Activated naive CD4-positive, alpha-beta T cell treated with anti-CD3 and anti-CD28 coated beads, Interleukin-2, amount 50 U/mL, for 72 hours (primary cell): ENCODE measurements around the gene AATK. TPM values are rescaled to one million over a fixed set of nuclear protein-coding genes. Genes with fewer than 3 reads are reported as not detected.
A peak's percentile ranks its signal among the peaks of the same experiment; 100 is the strongest.
"Not testable (repeated sequence)": the region's sequence is repeated elsewhere in the genome, so short reads cannot be mapped to it uniquely, and the experiment has no call there.

Experiments
- ATAC-seq, 2 donors: fragments of 150-1000 bp; cut with Tn5 transposase; 2 replicates each; pipeline ENCODE4 v1.10.0; 2021; ENCODE audit warnings: mild to moderate bottlenecking in 2 of 2, moderate library complexity in 2 of 2
- DNase-seq, 2 donors: peaks; one replicate each; pipeline ENCODE4 v3.0.0; 2021 to 2022; ENCODE audit warnings: low spot score in 2 of 2
- H3K27ac Mint-ChIP-seq, 2 donors: one replicate each; pipeline ENCODE4 v1.8.0; 2022; ENCODE audit warnings: mild to moderate bottlenecking in 2 of 2, mixed read lengths in 2 of 2
- H3K36me3 Mint-ChIP-seq, 2 donors: one replicate each; pipeline ENCODE4 v1.8.0; 2022; ENCODE audit warnings: mixed read lengths in 2 of 2
- H3K9me3 Mint-ChIP-seq, 2 donors: one replicate each; pipeline ENCODE4 v1.8.0; 2022; ENCODE audit warnings: mixed read lengths in 2 of 2
- total RNA-seq, 2 donors: library from RNA; stranded (reverse); gene quantifications; one replicate each; pipeline ENCODE4 v1.2.3, GENCODE V29; 2022

The AATK gene
- total RNA-seq, 2 donors from 2014 or later, result 0.30 to 0.72 TPM

DNA sequence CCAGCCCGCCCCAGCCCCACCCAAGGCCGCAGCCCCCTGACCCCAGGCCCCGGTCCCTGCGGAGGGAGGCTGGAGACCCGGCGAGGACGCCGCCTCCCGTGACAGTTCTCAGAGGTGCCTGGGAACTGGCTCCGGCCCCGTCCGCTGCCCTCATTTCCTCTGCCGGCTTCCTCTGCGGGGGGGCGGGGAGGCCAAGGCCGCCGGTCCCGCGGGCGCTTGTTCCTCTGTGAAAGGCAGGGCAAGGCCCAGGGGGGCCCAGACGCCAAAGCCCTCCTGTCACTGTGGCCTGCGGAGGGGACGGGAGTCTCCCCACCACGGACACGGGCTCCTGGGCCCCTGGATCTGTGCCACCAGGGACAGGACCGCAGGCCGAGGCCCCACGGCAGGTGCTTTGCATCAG lies 5.7 kb downstream of the AATK start:
- Mint-ChIP-seq H3K36me3 (no peaks in the 10 kb centered on the region), H3K27ac (no peak overlapping the region), H3K9me3 (no peaks in the 10 kb centered on the region)
- ATAC-seq (peak in 1 of 2 donors; percentile 27), DNase-seq (no peak)

DNA sequence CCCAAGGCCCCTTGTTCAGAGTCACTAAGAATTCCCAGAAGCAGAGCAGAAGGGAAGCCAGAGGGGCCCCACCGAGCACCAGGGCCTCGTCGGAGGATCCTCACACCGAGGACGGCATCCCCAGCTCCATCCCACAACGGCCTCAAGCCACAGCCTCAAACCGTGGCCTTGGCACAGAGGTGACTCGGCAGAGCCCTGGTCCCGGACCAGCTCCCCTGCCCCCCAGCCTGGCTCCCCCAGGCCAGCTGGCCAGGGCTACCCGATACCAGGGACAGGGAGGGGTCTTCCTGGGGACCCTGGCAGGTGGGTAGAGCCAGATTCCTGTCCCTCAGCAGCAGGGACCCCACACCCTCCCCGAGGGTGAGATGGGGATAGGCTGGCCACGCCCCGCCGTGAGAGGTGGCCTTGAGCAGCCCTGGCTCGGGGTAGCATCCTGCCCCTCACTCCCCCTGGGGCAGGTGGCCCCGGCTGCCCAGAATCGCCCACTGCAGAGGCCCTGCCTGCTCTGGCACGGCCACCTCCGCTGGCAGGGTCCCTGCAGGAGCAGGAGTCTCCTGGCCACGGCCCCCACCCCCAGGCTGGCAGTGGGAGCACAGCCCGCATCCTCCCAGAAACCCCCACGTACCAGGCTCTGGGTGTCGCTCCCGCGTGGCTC lies 6.3 kb downstream of the AATK start:
- Mint-ChIP-seq H3K9me3 (no peaks in the 10 kb centered on the region), H3K27ac (no peak overlapping the region), H3K36me3 (no peaks in the 10 kb centered on the region)
- DNase-seq (no peak), ATAC-seq (peak in 1 of 2 donors; percentile 24)

GRCh38 chr17:81158688-81159590 lies 7.1 kb downstream of the AATK start:
- DNase-seq (no peak), ATAC-seq (no peak)
- H3K27ac Mint-ChIP-seq, result no peak overlapping the region
- no peaks in the 10 kb centered on the region for H3K9me3 Mint-ChIP-seq
- no peaks in the 10 kb centered on the region for H3K36me3 Mint-ChIP-seq

DNA sequence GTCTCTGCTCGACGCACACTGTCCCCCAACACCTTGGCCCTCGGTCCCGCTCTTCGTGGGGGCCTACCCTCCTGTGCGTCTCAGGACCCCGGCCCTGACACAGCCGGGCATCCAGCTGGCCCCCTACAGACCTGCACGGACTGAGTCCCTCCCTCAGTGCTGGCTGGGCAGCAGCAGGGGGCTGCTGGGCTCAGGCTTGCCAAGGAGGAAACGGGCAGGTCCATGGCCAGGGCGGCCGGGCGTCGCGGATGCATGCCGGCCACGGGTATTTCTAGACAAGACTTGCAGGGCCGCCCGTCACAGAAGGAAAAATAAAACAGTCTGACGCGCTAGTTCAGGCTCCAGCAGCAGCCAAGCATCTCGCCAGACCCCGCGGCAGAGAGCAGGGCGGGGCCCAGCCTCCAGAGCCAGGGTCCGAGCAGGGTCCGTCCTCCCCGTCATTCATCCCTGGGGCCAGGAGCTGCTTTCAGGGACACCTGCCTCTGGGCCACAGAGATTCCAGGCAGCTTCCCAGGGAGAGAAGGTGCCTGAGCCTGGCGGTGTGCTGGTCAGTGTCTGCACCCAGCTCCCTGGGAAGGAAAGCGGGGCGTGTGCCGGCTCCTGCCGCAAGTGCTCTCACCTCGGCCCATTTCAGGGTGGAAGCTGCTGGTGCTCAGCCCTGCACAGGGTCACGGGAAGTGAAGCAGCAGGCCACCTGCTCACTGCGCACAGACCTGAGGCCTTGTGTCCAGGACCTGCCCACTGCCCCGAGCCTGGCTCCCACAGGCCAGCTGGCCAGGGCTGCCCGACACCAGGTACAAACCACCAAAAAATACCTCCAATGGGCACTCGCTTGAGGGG lies 8.0 kb downstream of the AATK start:
- Mint-ChIP-seq H3K27ac (no peak overlapping the region), H3K36me3 (no peaks in the 10 kb centered on the region), H3K9me3 (no peaks in the 10 kb centered on the region)
- no peak for DNase-seq
- ATAC-seq, result no peak

DNA sequence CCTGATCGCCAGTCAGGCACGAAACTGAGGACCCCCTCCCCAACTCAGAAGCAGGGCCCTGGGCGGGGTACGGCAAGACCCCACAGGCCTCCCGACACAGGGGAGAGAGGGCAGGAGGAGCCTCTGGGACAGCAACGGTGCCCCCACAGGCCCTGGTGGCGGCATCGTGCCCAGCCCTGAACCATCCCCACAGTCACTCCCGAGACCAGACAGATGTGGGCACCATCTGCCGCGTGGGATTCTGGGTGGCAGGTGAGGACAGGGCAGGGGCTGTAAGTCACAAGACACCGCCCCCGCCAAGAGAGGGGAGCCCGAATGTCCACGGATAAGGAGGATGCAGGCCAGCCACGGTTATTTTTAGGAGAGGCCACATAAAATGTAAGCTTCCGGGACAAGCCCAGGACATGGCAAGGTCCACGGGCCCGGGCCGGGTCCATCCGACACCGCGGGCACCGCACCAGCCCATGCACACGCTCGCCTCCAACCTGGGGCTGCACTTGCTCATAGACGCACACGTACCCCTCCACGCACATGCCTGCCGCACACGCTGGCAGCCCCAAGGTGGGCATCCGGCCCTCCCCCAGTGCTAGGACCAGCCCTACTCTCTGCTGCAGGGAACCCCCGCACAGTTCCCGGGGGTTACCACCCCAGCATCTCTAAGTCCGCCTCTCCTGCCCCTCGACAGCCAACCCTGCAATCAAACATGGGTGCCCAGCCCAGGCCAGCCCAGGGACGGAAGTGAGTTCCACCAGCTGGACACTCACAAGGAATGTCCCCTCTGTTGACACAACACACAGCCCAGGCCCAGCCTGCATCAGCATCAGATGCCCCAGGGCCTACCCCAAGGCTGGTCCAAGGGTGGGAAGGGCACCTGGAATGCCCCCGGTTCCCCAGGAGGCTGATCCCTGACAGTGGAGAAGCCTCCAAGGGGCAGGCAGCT lies 8.9 kb downstream of the AATK start:
- Mint-ChIP-seq H3K36me3 (no peaks in the 10 kb centered on the region), H3K27ac (no peak overlapping the region), H3K9me3 (no peaks in the 10 kb centered on the region)
- ATAC-seq (no peak), DNase-seq (no peak)

- DNase-seq (no peak), ATAC-seq (no peak)
- Mint-ChIP-seq H3K27ac (no peak overlapping the region), H3K36me3 (no peaks in the 10 kb centered on the region), H3K9me3 (no peaks in the 10 kb centered on the region)
Measured at GRCh38 chr17:81154961-81155360, 11.1 kb downstream of the AATK start.

- not testable (repeated sequence) for H3K9me3 Mint-ChIP-seq, H3K27ac Mint-ChIP-seq, ATAC-seq, DNase-seq, H3K36me3 Mint-ChIP-seq
Measured at GRCh38 chr17:81154016-81154415, 12.0 kb downstream of the AATK start.

GRCh38 chr17:81153340-81153803 lies 12.6 kb downstream of the AATK start:
- no peak overlapping the region for H3K27ac Mint-ChIP-seq
- no peaks in the 10 kb centered on the region for H3K9me3 Mint-ChIP-seq
- no peaks in the 10 kb centered on the region for H3K36me3 Mint-ChIP-seq
- no peak for DNase-seq
- no peak for ATAC-seq

DNA sequence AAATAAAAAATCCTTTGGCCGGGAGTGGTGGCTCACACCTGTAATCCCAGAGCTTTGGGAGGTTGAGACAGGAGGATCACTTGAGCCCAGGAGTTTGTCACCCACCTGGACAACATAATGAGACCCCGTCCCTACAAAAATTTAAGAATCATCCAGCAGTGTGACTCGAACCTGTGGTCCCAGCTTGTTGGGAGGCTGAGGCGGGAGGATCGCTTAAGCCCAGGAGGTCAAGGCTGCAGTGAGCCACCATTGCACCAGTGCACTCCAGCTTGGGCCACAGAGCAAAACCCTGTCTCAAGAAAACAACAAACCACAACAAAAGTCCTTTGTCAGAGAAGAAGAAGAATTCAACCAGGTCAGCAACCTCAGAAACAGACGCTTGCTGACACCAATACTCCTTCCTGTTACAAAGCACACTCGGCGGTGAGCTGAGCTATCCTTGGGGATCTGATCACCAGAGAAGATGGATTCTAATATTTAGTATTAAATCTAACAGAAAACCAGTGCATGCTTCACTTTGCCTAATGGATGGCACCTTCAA lies 13.7 kb downstream of the AATK start:
- DNase-seq (no peak), ATAC-seq (no peak)

GRCh38 chr17:81151278-81151677 lies 14.7 kb downstream of the AATK start:
- DNase-seq, result no peak

More for the DNA sequence above, 13.7 kb downstream of the AATK start:
- Mint-ChIP-seq H3K27ac (no peak overlapping the region), H3K9me3 (no peaks in the 10 kb centered on the region), H3K36me3 (no peaks in the 10 kb centered on the region)

DNA sequence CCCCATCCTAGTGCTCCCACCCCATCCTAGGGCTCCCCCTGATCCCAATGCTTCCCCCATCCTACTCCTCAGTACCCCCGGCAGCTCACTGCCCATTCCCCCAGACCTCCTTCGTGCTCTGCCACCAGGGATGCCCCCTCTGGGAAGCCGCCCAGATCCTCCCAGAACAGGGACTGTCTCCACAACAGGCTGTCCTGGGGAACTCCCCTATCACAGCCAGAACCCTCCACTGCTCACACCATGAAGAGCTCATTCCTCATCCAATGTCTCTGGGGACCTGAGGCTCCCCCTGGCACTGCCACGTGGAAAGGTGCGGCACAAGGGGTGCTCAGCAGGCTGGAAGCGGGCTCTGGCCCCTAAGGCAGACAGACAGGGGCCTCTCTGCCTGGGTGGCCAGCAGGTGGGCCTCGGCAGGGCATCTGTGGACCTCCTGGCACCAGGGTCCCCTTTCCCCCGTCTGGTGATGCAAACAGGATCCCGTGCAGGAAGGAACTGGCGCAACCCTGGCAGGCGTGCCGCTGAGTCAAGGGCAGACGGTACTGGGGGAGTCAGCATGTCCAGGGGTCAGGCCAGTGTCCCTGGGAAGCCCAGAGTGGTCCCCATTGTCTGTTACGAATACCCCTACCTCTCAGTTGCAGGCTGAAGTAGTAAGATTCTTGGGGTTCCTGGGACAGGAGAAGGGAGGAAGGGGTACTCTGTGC lies 15.5 kb downstream of the AATK start:
- H3K27ac Mint-ChIP-seq, result no peak overlapping the region
- DNase-seq (no peak), ATAC-seq (no peak)
- H3K9me3 Mint-ChIP-seq, result no peaks in the 10 kb centered on the region
- no peaks in the 10 kb centered on the region for H3K36me3 Mint-ChIP-seq

More at GRCh38 chr17:81151278-81151677, 14.7 kb downstream of the AATK start:
- Mint-ChIP-seq H3K27ac (no peak overlapping the region), H3K9me3 (no peaks in the 10 kb centered on the region), H3K36me3 (no peaks in the 10 kb centered on the region)
- no peak for ATAC-seq

- Mint-ChIP-seq H3K36me3 (no peaks in the 10 kb centered on the region), H3K27ac (no peak overlapping the region), H3K9me3 (no peaks in the 10 kb centered on the region)
- no peak for ATAC-seq
- no peak for DNase-seq
Measured at GRCh38 chr17:81148986-81149533, 17.0 kb downstream of the AATK start.

DNA sequence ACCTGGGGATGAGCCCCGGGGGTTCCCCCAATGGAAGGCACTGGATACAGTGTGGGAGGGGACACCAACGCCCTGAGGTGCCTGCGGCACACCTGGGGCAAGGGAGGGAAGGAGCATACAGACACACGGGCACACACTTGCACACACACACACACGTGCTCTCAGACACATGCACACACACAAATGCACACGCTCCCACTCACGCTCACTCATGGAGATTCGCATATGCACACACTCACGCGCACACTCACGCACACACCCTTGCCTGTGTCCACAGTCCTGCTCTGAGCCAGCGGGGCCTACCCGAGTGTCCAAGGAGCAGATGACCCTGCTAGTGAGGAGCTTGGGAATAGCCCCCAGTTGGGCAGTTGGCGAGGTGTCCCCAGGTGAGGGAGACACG lies 17.4 kb downstream of the AATK start:
- DNase-seq (no peak), ATAC-seq (no peak)
- no peaks in the 10 kb centered on the region for H3K36me3 Mint-ChIP-seq
- no peak overlapping the region for H3K27ac Mint-ChIP-seq
- H3K9me3 Mint-ChIP-seq, result no peaks in the 10 kb centered on the region

GRCh38 chr17:81147701-81148100 lies 18.3 kb downstream of the AATK start:
- no peaks in the 10 kb centered on the region for H3K9me3 Mint-ChIP-seq
- no peaks in the 10 kb centered on the region for H3K36me3 Mint-ChIP-seq
- DNase-seq (no peak), ATAC-seq (no peak)
- H3K27ac Mint-ChIP-seq, result no peak overlapping the region

DNA sequence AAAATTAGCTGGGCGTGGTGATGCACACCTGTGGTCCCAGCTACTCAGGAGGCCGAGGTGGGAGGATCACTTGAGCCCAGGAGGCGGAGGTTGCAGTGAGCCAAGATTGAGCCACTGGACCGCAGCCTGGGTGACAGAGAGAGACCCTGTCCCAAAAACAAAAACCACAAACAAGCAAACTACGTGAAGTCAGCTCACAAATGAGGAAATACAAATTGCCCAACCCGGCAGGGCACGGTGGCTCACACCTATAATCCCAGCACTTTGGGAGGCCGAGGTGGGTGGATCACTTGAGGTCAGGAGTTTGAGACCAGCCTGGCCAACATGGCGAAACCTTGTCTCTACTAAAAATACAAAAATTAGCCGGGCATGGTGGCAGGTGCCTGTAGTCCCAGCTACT lies 19.8 kb downstream of the AATK start:
- H3K9me3 Mint-ChIP-seq, H3K27ac Mint-ChIP-seq, ATAC-seq, H3K36me3 Mint-ChIP-seq, DNase-seq: not testable (repeated sequence)
